K562 (cell line): ENCODE data around the gene MED15. TPM values are rescaled to one million over a fixed set of nuclear protein-coding genes. Genes with fewer than 3 reads are reported as not detected.

Source experiments
- ATAC-seq: fragments of 200-7000 bp; cut with Tn5 transposase; 3 replicates; pipeline ENCODE4 v1.9.1; 2020; ENCODE audit warnings: moderate library complexity
- BruUV-seq: library from RNA; stranded (reverse); fragments of 400-500 nt; replicated peaks from 2 replicates; lab custom pipeline; 2021; lab: Mats Ljungman, UMichigan
- CTCF ChIA-PET: fragments of 300-600 bp; formaldehyde crosslinking; extraction: SDS; loops from one replicate; lab custom pipeline; 2021; ENCODE audit warnings: low intra/inter-chr PET ratio; lab: Yijun Ruan, JAX
- POLR2A ChIA-PET: fragments of 300-600, 350-650 bp; sonication (Branson Sonifier 250); formaldehyde crosslinking; extraction: SDS; loops from one replicate; lab custom pipeline; 2021; ENCODE audit warnings: antibody characterized with exemption, inconsistent platforms; lab: Yijun Ruan, JAX
- DNase-seq, 4 experiments: peaks; one replicate each; pipeline versions ENCODE4 v3.0.0 to v3.0.0-alpha.2; 2011 to 2018; ENCODE audit warnings: low spot score in 3 of 4, mixed read lengths in 3 of 4; ENCODE audit errors: extremely low read depth in 1 of 4
- FAIRE-seq: peaks from 2 replicates; lab custom pipeline; 2011; peaks lifted over from hg19 to GRCh38; lab: Jason Lieb, UNC
- H2AFZ ChIP-seq: 2 replicates; pipeline ENCODE4 v1.6.0; 2011; ENCODE audit warnings: low read depth, low read length, control low read depth, inconsistent platforms
- H3K27ac ChIP-seq: fragments of 200-600 bp; 3 replicates; pipeline ENCODE4 v1.8.0; 2011; ENCODE audit warnings: low read depth, mild to moderate bottlenecking, control low read depth, inconsistent platforms, low read length, moderate library complexity, mixed read lengths; ENCODE audit errors: extremely low read depth
- H3K27me3 ChIP-seq, 2 experiments: fragments of 300-600 bp in 1 of 2; 2 replicates in 1 of 2; 3 replicates in 1 of 2; pipeline versions ENCODE4 v1.6.0 to v1.8.0; 2011; ENCODE audit warnings: inconsistent platforms in 2 of 2, low read length in 2 of 2, mild to moderate bottlenecking in 1 of 2, mixed read lengths in 1 of 2, moderate library complexity in 1 of 2; ENCODE audit not compliant: control insufficient read depth in 2 of 2, insufficient read depth in 2 of 2
- H3K36me3 ChIP-seq: fragments of 300-600 bp; 3 replicates; pipeline ENCODE4 v1.8.0; 2011; ENCODE audit warnings: mild to moderate bottlenecking, low read length, inconsistent platforms; ENCODE audit not compliant: control insufficient read depth, insufficient read depth
- H3K4me1 ChIP-seq, 2 experiments: fragments of 200-600 bp in 1 of 2; replicated peaks in 1 of 2; 2 replicates in 1 of 2; 3 replicates in 1 of 2; pipeline versions ENCODE4 v1.5.1 to v1.8.0; 2011; ENCODE audit warnings: inconsistent platforms in 2 of 2, low read length in 2 of 2, mild to moderate bottlenecking in 1 of 2, mixed read lengths in 1 of 2, moderate library complexity in 1 of 2; ENCODE audit not compliant: control insufficient read depth in 2 of 2, insufficient read depth in 2 of 2
- H3K4me2 ChIP-seq: 2 replicates; pipeline ENCODE4 v1.6.1; 2011; ENCODE audit warnings: low read length, control low read depth, inconsistent platforms, mixed read lengths; ENCODE audit not compliant: insufficient read depth
- H3K4me3 ChIP-seq: fragments of 200-600 bp; sonication (generic), shearing (Covaris generic); 2 replicates; pipeline ENCODE4 v1.5.1; 2016; ENCODE audit warnings: control low read depth, inconsistent platforms
- H3K79me2 ChIP-seq: fragments of 200-600 bp; 3 replicates; pipeline ENCODE4 v1.8.0; 2011; ENCODE audit warnings: low read length, inconsistent platforms; ENCODE audit not compliant: control insufficient read depth, insufficient read depth
- H3K9ac ChIP-seq, 2 experiments: 2 replicates each; pipeline versions ENCODE4 v1.6.0 to v1.6.1; 2011; ENCODE audit warnings: low read depth in 2 of 2, low read length in 2 of 2, control low read depth in 1 of 2, inconsistent platforms in 1 of 2, mild to moderate bottlenecking in 1 of 2, mixed read lengths in 1 of 2; ENCODE audit not compliant: insufficient read depth in 1 of 2
- H3K9me1 ChIP-seq: one replicate; pipeline ENCODE4 v1.6.0; 2011; ENCODE audit warnings: inconsistent platforms, mild to moderate bottlenecking, low read length, moderate library complexity; ENCODE audit not compliant: control insufficient read depth, insufficient read depth
- H3K9me3 ChIP-seq: replicated peaks from 2 replicates; pipeline ENCODE4 v1.5.1; 2011; ENCODE audit warnings: low read depth, low read length, inconsistent platforms; ENCODE audit not compliant: control insufficient read depth, insufficient read depth
- H4K20me1 ChIP-seq: replicated peaks from 2 replicates; pipeline ENCODE4 v1.6.1; 2011; ENCODE audit warnings: low read length, inconsistent platforms, mixed read lengths; ENCODE audit not compliant: control insufficient read depth, insufficient read depth
- ARID4B ChIP-seq: sonication (generic); formaldehyde crosslinking; IDR thresholded peaks from 2 replicates; pipeline ENCODE4 v1.8.0; 2022; ENCODE audit warnings: mild to moderate bottlenecking, missing genetic modification reagents
- ATF2 ChIP-seq: sonication (generic); formaldehyde crosslinking; IDR thresholded peaks from 2 replicates; pipeline ENCODE4 v1.8.1; 2022; ENCODE audit warnings: missing genetic modification reagents
- HNRNPLL ChIP-seq: fragments of 200-400 bp; formaldehyde crosslinking; IDR thresholded peaks from 2 replicates; pipeline ENCODE4 v1.6.1; 2017; ENCODE audit warnings: low read length, low read depth, mild to moderate bottlenecking; ENCODE audit not compliant: poor library complexity, severe bottlenecking
- MCM3 ChIP-seq: fragments of 450-650 bp; IDR thresholded peaks from 2 replicates; pipeline ENCODE4 v1.6.1; 2016
- MED1 ChIP-seq: sonication (generic); formaldehyde crosslinking; IDR thresholded peaks from 2 replicates; pipeline ENCODE4 v1.8.1; 2023; ENCODE audit warnings: missing genetic modification reagents, borderline replicate concordance
- NR2C2 ChIP-seq, 2 experiments: fragments of 200-800 bp in 1 of 2; sonication (Bioruptor generic) in 1 of 2; sonication (generic) in 1 of 2; formaldehyde crosslinking in 1 of 2; IDR thresholded peaks; 2 replicates each; pipeline versions ENCODE4 v1.6.1 to v1.8.0; 2016 to 2022; ENCODE audit warnings: mild to moderate bottlenecking in 1 of 2, missing compliant biosample characterization in 1 of 2, missing genetic modification characterization in 1 of 2, missing genetic modification reagents in 1 of 2
- PCBP1 ChIP-seq: fragments of 200-400 bp; formaldehyde crosslinking; IDR thresholded peaks from 2 replicates; pipeline ENCODE4 v1.6.1; 2018; ENCODE audit warnings: mild to moderate bottlenecking, low read depth, low read length; ENCODE audit not compliant: poor library complexity, severe bottlenecking
- PHF20 ChIP-seq: fragments of 450-650 bp; IDR thresholded peaks from 2 replicates; pipeline ENCODE4 v1.6.1; 2018; ENCODE audit not compliant: partially characterized antibody
- POLR2G ChIP-seq: fragments of 200-400 bp; formaldehyde crosslinking; IDR thresholded peaks from 2 replicates; pipeline ENCODE4 v1.6.1; 2017; ENCODE audit warnings: low read depth, mild to moderate bottlenecking, antibody characterized with exemption, low read length, moderate library complexity
- SIRT6 ChIP-seq: IDR thresholded peaks from one replicate; pipeline ENCODE4 v1.6.1; 2012; ENCODE audit warnings: low read depth, mild to moderate bottlenecking, control low read depth, inconsistent platforms, low read length, moderate library complexity
- TAF15 ChIP-seq: fragments of 200-400 bp; formaldehyde crosslinking; IDR thresholded peaks from 2 replicates; pipeline ENCODE4 v1.6.1; 2017; ENCODE audit warnings: mild to moderate bottlenecking, low read depth, low read length, moderate library complexity
- TAF7 ChIP-seq: fragments of 450-650 bp; IDR thresholded peaks from 2 replicates; pipeline ENCODE4 v1.6.1; 2016; ENCODE audit warnings: missing genetic modification characterization, missing compliant biosample characterization
- TCF7 ChIP-seq: sonication (generic); IDR thresholded peaks from 2 replicates; pipeline ENCODE4 v1.6.1; 2016; ENCODE audit warnings: antibody characterized with exemption, borderline replicate concordance
- ZNF133 ChIP-seq: fragments of 250-450 bp; sonication (Bioruptor Pico); IDR thresholded peaks from 2 replicates; pipeline ENCODE4 v1.4.0; 2020; ENCODE audit warnings: mild to moderate bottlenecking
- ZNF143 ChIP-seq: sonication (generic); formaldehyde crosslinking; IDR thresholded peaks from 2 replicates; pipeline ENCODE4 v1.9.0; 2022; ENCODE audit warnings: mild to moderate bottlenecking, missing genetic modification reagents
- ZNF282 ChIP-seq: sonication (generic); formaldehyde crosslinking; IDR thresholded peaks from 2 replicates; pipeline ENCODE4 v1.8.1; 2023; ENCODE audit warnings: missing genetic modification reagents
- WGBS: fragments of 100-300 bp; shearing (Covaris generic); methylation state at CpG from one replicate; pipeline ENCODE4 v1.1.6; 2016; ENCODE audit warnings: low coverage, mixed read lengths; ENCODE audit not compliant: insufficient coverage; ENCODE audit errors: missing lambda C conversion rate; 5-methylcytosine and 5-hydroxymethylcytosine counted together
- in situ Hi-C: fragments of 300-500 bp; cut with MboI; formaldehyde crosslinking; loops from 4 replicates; pipeline ENCODE4 v1.15.0; 2018; ENCODE audit warnings: inconsistent platforms, mixed read lengths
- intact Hi-C: fragments of 100-400 bp; cut with micrococcal nuclease; formaldehyde crosslinking; loops from 2 replicates; pipeline ENCODE4 v1.14.2; 2022
- polyA plus RNA-seq, 8 experiments: library from polyadenylated mRNA; depleted of rRNA in 4 of 8; stranded (reverse) in 5 of 8; unstranded in 3 of 8; fragments of >200 nt; fragmentation: Nextera tagmentation in 2 of 8; fragmentation: Illumina TruSeq in 1 of 8; extraction: Ambion mirVana in 2 of 8; extraction: Trizol in 1 of 8; gene quantifications; 2 replicates each; pipeline versions ENCODE4 v1.2.1 to v1.2.3, GENCODE V29; 2011 to 2014; ENCODE audit warnings: inconsistent platforms in 1 of 8, missing spikeins in 1 of 8
- total RNA-seq, 7 experiments: library from RNA; depleted of rRNA in 6 of 7; stranded (reverse); fragments of >200 nt in 6 of 7; fragmentation: Illumina TruSeq in 2 of 7; extraction: Trizol in 2 of 7; gene quantifications; 2 replicates each; pipeline versions ENCODE4 v1.2.1 to v1.2.3, GENCODE V29; 2011 to 2021; ENCODE audit warnings: low replicate concordance in 1 of 7

MED15 gene
- total and polyA plus RNA-seq, 9 of the 15 experiments (the other 6 are each of a cell fraction or from before 2014, with no cell fraction given): 4.0 to 271 (median 60.1) TPM

GRCh38 chr22:20602609-20603164, 95.3 kb downstream of the MED15 start:
- Histone ChIP-seq H3K27ac (no peak overlapping the region), H3K4me3 (no peak overlapping the region), H3K9me1 (peaks cover 5% of the 10 kb centered on the region), H3K4me1 (peaks cover 0 to 36% of the 10 kb centered on the region in 2 experiments; a peak in 2 of 5 replicates), H3K4me2 (no peak overlapping the region), H3K79me2 (no peaks in the 10 kb centered on the region), H3K36me3 (no peaks in the 10 kb centered on the region), H2AFZ (no peak overlapping the region), H3K9me3 (no peaks in the 10 kb centered on the region), H3K27me3 (peaks cover 59 to 80% of the 10 kb centered on the region in 2 experiments; a peak in 4 of 5 replicates), H3K9ac (peak overlapping the region in 1 of 2 experiments; percentile 47; a peak in 1 of 4 replicates), H4K20me1 (peaks cover 47% of the 10 kb centered on the region)
- POLR2A ChIA-PET: interaction anchor here (0.6 to 8.2 kb wide), 8 partner anchors 8 to 625 kb away, joined by 3 to 96 read pairs (median 4); no protein-coding TSS in a partner anchor
- BruUV-seq: no TSS peak
- FAIRE-seq (no peak), ATAC-seq (no peak), DNase-seq (no peak)
- in situ Hi-C loops (loop anchor here (25.0 kb wide), 1 partner anchor 535 kb away; no protein-coding TSS in a partner anchor), intact Hi-C loops (no loop called here)
- CTCF ChIA-PET: interaction anchor here (0.7 kb wide), 1 partner anchor 191 kb away, joined by 4 read pairs; no protein-coding TSS in a partner anchor
- WGBS: 5% methylated on average over 8 of the region's 8 CpGs
- TF ChIP-seq TAF15 (0 out of 2 replicates have a peak, but pooled peaks have one; percentile 60), ZNF133 (CRISPR knock-in tag) (0 out of 2 replicates have a peak, but pooled peaks have one; percentile 8), MCM3 (peak; percentile 37; the same call in 1 of the 2 replicates), HNRNPLL (peak; percentile 24), ZNF143 (CRISPR knock-in tag) (peak; percentile 17; the same call in 1 of the 2 replicates), NR2C2 (CRISPR knock-in tag; IDR thresholded peaks at IDR 0.05) (peak; percentile 21; the same call in 1 of the 2 replicates), NR2C2 (tag; IDR thresholded peaks at IDR 0.05) (no peak), MED1 (CRISPR knock-in tag) (0 out of 2 replicates have a peak, but pooled peaks have one; percentile 70), ARID4B (peak; percentile 32; the same call in 1 of the 2 replicates), ATF2 (CRISPR knock-in tag) (peak; percentile 48; the same call in 1 of the 2 replicates), ZNF282 (0 out of 2 replicates have a peak, but pooled peaks have one; percentile 41), TAF7 (tag) (no peak), POLR2G (peak; percentile 39; the same call in 1 of the 2 replicates), PHF20 (no peak), PCBP1 (no peak), TCF7 (0 out of 2 replicates have a peak, but pooled peaks have one; percentile 53), SIRT6 (no peak)
